Skin of body (tissue), 2 donors: ENCODE measurements around the gene CALHM5. TPM values are rescaled to one million over a fixed set of nuclear protein-coding genes. Genes with fewer than 3 reads are reported as not detected.
A peak's percentile ranks its signal among the peaks of the same experiment; 100 is the strongest.

Experiments used
- DNase-seq: peaks from one replicate; lab custom pipeline; 2025; lab: John Stamatoyannopoulos, UW
- total RNA-seq: library from RNA; depleted of rRNA; stranded (reverse); fragments of >200 nt; gene quantifications from one replicate; pipeline ENCODE4 v1.2.3, GENCODE V29; 2014

The CALHM5 gene
- total RNA-seq, 1 donor from 2014 or later, result 4.6 TPM

DNA sequence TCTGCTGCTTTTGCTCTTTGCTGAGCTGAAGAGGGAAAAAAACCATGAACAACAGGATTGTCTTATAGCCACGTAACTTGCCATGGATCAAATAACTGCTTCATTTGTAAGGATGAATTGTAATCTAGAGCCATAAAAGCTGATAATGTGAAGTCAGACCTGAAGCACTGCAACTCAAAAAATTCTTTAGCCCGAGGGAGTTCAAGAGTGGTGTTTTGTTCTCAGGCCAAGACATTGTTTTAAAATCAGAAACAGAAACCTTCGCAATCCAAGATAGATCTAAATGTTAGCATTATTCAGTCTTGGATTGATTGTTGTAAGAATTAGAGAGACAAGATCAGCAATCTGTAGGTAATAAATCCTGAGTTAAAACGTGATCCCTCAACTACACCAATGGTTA is 34.2 kb downstream of the CALHM5 start, which contains the start of gene TRAPPC3L:
Gene TRAPPC3L, minus strand, starts transcription at position 34 of the 400 bp plus-strand sequence. CDS start 170 bp downstream, outside the sequence.
- DNase-seq, result peak; percentile 12

DNA sequence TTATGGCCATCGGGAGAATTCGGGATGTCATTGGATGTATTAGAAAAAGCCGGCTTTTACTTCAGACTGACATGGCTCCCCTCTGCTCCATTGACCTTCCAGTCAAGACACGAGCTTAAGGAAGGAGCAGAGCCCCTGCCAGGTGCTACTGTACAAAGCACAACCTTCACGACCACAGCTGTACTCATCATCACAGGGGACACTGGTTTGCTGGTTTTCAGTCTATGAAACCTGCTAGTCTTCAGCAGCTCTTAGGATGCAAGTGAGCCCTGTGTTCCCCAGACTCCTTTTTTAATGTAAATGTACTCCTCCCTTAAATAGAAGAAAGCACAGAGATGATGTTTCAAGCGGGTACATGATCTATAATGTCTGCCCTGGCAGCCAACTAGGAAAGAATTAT is 35.9 kb downstream of the CALHM5 start:
- no peak for DNase-seq

DNA sequence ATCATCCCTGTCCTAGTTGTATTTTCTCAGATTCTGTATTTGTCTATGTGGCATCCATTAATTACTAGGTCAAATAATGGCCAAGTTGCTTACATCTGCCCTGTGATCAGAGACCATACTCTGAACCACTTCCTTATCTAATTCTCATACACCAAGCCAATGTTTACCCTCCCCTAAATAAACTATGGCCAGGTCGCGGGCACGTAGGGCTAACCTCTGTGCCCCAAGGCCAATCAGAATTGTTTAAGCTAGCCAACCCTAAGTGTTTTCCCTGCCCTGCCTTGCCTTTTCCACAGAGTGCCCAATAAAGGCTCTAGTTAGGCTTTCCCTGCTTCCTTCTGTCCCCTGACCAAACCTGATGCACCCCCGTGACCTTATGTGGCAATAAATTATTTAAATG is 39.4 kb downstream of the CALHM5 start:
- no peak for DNase-seq

DNA sequence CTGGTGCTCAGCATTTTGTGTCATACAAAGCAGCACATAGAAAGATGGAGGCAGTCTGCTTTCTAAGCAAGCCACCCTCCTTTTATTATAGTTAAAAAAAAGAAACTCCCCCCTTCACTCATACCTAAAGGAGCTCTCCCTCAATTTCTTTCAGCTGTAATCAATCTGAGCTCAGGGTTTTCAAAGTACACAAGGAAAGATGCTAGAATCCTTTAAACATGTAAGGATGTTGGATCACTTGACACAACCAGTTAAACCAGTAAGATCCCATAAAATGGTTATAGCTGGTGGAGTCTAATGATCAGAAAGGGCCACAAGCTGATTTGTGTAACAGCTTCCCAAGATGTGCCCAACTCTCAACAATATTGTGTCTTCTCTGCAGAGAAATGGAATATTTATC is 42.0 kb downstream of the CALHM5 start, which contains the start of gene CALHM4:
Gene CALHM4, plus strand, starts transcription at position 301 of the 400 bp plus-strand sequence. Its CDS starts 43 bp downstream, at position 344.
- DNase-seq, result no peak

DNA sequence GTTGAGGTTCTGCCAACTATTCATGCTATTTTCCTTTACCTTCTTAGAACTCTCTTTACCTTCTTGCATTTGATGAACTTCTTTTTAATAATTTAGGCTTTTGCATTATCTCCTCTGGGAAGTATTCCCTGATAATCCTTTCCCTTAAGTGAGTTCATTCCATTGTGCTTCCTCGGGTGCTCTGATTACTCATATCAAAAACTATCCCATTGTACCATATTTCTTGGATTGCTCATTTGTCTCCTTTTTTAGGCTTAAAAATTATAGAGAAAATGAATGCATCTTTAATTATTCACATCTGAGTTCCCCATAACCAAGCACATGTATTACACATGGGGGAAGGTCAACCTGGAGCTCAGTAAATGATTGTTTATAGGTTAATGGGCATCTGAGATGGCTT is 44.6 kb downstream of the CALHM5 start:
- DNase-seq, result no peak

DNA sequence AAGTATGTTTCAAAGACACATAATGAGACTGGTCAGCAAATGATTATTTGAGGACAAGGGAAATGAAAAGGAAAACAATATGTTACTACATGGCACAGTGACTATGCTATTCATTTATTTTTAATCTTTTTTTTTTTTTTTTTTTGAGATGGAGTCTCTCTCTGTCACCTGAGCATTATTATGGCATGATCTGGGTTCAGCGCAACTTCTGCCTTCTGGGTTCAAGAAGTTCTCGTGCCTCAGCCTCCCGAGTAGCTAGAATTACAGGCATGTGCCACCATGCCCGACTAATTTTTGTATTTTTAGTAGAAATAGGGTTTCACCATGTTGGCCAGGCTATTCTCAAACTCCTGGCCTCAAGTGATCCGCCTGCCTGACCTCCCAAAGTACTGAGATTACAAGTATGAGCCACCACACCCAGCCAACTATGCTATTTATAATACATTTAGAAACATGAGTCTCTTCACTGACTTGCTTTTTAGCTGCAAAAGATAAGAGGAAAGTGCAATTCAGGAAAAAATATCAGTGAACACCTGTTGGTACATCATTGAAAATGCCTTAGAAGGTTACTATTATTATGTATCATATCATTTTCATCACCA is 45.5 kb downstream of the CALHM5 start:
- DNase-seq, result no peak

DNA sequence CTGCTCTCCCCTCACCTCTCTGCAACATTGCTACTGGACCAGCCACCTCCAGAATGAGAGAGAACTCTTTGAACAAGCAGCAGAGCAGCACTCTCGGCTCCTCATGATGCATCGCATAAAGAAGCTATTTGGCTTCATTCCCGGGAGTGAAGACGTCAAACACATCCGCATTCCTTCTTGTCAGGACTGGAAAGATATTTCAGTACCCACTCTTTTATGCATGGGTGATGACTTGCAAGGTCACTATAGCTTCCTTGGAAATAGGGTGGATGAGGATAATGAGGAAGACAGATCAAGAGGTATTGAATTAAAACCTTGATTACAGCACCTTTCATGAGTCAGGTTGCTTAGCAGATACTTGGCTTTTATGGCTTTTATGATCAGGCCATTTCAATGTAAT is 46.5 kb downstream of the CALHM5 start:
- peak; percentile 7 for DNase-seq

DNA sequence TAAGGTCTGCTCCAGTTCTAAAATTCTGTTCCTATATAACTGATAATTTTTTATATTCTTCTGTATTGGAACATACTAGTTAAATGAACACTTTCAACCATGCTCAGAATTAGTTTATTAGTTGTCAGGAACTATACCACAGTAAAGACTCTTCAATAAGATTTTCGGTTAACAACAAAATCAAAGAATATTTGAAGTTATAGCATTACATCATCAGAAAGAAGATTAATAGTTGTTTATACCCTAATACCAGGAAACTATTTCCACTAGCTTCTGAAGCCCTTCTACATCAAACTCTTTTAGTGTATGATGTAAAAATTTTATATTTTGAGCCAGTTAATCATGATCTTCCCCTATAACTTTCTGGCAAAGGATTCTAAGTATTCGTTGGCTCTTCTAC is 48.7 kb downstream of the CALHM5 start:
- DNase-seq, result no peak

DNA sequence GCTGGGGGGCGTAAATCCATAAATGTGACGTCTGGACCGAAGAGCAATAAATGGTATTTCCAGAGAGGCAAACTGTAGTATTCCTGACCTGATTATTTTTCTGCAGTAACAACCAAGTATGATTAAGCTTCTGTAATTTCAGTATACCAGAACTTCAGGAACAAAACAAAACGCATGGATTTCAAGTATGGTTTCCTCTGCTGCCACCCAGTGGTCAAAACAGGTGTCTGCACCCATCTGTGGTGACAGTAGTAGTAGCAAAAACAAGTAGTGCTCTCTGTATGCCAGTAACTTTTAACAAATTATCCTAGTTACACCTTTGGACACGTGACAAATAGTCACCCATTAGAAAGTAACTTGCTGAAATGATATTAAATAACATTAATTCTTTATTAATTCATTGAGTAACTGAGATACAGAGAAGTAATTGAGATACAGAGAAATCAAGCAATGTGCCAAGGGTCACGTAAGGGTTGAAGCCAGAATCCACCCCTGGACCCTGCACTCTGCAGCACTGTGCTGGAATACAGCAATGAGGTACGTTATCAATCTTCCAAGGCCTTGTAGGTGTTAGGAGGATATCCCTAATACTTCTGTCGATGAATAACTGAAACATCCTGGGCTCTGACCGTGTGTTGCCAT is 50.1 kb downstream of the CALHM5 start:
- DNase-seq, result peak; percentile 76

DNA sequence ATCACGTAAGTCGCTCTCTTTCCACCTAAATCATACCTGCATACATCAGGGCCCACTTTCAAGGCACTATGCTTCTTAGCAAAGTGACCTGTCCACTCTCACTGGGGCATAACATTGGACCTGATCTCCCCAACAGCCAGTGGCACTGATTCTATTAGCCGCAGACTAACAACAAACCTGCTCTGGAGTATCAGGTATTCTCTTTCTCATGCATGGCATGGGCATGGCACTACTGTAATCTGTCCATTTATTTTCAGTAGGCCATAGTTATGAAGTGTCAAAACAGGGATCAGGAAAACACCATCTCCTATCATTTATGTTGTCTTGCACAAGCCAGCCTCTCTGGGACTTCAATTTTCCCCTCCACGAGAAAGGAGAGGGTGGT is 50.6 kb downstream of the CALHM5 start:
- DNase-seq, result no peak

DNA sequence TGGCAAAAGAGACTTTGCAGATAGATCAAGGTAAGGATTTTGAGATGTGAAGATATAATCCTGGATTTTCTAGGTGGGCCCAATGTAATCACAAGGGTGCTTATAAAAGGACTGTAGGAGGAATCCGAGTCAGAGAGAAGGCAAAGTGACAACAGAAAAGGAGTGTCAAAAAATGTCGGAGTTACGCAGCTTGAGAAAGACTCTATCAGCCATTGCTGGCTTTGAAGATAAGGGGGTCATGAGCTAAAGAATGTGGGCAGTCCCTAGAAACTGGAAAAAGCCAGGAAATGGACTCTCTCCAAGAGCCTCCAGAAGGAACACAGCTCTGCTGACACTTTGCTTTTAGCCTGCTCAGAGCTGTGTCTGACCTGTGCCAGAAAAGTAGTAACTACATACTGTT is 51.2 kb downstream of the CALHM5 start:
- no peak for DNase-seq

DNA sequence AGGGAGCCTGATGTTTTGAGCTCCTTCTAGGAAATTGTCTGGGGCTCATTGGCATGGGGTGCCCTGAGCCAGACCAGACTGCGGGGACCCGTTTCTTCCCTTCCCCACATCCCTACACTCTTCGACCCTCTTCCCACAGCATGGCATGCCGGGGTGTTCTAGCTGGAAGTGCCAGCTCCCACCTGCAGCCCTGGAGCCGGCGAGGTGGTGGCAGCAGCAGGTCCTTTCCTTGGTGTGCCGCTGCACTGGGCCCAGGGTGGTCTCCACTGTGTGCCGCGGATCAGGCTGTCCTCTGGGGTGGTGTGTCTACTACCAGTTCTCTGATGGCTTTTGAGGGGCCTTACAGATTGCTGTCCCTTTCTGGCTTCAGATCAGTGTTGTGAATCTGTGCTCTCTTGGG is 52.4 kb downstream of the CALHM5 start:
- no peak for DNase-seq

DNA sequence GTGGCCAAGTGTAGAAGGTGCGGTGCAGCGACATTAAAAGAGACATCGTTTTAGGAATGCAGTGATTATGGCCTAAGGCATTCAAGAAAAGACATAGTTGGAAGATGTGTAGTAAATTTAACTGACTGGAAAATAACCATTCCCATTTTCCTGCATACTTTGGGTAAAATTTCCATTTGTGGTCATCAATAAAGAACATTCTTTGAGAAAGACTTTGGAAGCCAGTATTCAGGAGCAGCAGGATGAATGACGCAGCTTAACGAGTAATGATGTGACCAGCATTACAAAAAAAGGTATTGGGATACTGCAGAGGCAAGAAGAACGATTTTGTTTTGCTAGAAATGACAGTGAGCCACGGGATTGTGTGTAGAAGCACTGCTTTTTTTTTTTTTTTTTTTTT is 52.9 kb downstream of the CALHM5 start:
- no peak for DNase-seq

DNA sequence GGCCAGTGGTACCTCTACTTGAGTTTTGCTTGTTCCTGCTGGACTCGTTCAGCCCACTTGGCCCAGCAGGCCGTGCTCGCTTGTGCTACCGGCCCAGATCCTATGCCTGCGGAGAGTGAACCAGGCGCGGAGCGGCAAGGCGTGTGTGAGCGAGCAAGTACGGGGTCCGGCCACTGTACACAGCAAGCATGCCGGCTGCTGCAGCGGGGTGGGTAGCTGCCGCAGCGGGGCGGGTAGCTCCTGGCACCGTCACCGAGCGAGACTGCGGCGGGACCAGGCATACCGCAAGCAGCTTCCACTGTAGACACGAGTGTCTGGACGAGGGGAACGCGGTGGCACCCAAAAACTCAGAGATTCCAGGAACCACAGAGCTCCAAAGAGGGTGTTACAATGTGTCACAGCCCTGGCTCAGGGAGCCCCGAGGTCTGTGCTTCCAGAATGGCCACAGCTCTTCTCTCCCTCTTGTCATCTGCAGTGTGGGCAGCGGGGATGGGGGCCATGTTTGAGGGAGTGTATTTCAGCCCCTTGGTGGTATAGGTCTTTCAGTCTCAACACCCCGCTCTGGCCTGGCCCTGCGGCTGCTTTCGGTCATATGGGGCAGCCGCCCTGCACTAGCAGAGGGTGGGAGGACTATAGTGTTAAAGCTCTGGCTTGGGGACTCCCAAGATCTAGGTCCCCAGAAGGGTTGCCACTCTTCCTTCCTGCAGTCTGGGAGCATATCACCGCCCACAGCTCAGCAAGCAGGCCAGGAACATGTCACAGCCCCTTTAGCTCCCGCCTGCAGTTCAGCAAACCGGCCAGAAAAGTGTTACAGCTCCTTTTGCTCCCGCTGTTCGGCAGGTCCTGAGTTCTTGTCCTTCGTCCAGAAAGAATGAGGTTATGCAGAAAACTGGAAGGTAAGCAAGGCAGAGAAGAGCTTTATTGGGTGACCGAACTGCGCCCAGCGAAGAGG is 53.8 kb downstream of the CALHM5 start:
- no peak for DNase-seq

DNA sequence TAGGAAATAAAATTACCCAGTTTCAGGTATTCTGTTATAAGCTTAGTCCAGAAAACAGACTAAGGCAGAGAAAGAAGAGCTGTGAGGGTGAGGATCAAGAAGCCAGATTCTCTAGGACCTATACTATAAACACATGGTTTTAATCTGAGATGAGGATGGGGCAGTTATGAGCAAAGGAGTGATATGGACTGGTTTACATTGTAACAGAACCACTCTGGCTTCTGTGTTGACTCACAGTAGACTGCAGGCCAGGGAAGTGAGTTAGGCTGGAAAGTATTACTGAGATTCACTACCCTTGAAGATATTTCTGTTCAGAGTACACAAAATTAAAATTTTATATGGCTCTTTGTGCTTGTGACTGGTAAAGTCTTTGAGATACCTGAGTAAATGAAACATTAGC is 56.7 kb downstream of the CALHM5 start:
- no peak for DNase-seq

DNA sequence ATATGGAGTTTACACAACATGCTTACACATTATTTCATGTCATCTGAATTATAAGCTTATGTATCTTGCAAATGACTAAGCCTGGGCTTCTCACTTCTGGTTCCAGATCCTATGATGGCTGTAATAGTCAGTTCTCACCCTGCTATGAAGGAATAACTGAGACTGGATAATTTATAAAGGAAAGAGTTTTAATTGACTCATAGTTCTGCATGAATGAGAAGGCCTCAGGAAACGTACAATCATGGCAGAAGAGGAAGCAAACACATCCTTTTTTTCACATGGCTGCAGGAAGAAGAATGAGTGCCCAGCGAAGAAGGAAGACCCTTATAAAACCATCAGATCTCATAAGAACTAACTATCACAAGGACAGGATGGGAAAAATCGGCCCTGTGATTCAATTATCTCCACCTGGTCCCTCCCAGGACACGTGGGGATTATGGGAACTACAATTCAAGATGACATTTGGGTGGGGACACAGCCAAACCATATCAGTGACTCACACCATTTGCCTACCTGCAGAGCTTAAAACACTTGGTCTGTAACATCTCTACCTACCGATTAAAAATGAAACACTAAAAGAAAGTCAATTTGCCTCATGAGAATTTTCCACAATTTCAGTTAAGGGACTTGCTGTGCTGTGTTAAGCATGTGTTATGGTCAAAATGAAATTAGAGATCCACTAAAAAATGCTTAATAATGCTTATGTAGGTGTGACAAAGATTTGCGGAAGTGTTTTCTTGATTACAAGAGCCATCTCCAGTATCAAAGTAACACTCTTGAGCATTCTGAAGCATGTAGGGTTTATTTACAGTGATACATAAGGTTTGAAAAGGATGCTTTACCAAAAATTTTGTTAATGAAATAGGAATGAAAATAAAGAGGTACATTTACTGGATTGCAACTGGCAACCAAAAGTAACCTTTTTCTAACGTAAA is 57.6 kb downstream of the CALHM5 start:
- no peak for DNase-seq

DNA sequence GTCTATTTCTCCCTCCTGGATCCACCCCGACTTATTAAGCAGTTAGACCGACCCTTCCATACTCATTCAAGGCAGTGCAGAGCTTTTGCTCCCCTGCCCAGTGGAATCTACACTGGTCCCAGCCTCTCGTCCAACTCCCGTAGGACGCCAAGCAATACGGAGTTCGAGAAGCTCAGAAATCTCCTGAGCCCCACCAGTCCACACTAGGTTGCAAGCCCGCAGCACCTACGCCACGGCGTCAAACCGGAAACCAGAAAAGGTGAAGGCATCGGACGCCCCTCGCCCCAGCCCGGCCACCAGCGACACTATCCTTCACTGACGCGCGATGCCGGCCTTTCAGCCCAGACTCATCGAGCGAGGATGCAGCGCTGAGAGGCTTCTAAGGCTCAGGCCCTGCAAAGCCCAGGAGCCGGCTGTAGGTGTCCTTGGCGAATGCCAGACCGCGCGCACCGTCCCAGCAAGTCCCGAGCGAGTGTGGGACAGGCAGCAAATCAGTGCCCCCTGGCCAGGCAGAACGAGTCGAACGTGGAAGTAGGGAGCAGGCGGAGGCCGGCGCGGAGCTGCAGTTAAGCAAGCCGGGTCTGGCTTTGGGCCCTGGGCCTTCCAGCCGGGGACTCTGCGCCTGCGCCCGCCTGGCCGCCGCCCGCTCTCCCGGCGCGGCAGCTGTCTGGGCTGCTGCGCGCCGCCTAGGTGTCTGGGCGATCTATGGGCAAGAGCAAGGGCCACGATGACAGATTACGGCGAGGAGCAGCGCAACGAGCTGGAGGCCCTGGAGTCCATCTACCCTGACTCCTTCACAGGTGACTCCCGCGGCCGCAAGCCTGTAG is 59.6 kb downstream of the CALHM5 start, which contains the start of gene RWDD1:
Gene RWDD1, plus strand, starts transcription at position 649 of the 827 bp plus-strand sequence. Its CDS starts 79 bp downstream, at position 728.
- peak; percentile 98 for DNase-seq

DNA sequence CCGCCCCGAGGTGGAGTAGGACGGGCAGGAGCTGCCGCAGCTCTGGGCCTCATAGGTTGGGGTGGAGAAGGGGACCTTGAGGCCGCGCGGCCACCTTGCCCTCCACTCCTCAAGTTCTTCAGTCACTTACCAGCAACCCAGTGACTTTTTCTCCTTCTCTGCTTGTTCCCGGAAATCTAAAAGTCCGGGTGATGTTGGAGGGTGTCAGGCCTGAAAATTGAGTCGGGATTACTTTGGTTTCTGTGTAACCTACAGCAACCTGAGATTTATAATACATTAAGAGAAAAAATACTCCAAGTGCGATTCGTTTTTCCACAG is 60.2 kb downstream of the CALHM5 start:
- DNase-seq, result peak; percentile 54

DNA sequence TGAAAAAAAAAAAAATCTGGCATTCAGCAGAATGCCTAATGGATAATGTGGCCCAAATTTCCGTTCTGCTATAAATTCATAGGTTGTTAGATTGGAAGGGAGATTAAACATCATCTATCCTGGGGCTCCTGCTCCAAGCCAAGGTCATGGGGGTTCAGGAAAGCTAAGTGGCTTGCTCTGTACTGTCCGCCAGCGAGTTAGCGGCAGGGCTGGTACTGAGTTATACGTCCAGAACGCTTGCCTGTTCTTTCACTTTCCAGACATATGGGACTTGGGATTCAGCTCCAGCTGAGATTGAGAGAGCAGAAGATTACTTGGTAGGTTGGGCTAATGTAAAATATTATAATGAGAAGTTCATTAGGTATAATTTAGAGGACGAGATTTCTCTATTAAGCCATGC is 60.7 kb downstream of the CALHM5 start:
- no peak for DNase-seq
